ENCODE data around the gene CBL. TPM values are rescaled to one million over a fixed set of nuclear protein-coding genes. Genes with fewer than 3 reads are reported as not detected.
"Not testable (repeated sequence)": the region's sequence is repeated elsewhere in the genome, so short reads cannot be mapped to it uniquely, and the experiment has no call there.

The CBL gene
- total RNA-seq, 1 donor from 2014 or later: 40.5 TPM

DNA sequence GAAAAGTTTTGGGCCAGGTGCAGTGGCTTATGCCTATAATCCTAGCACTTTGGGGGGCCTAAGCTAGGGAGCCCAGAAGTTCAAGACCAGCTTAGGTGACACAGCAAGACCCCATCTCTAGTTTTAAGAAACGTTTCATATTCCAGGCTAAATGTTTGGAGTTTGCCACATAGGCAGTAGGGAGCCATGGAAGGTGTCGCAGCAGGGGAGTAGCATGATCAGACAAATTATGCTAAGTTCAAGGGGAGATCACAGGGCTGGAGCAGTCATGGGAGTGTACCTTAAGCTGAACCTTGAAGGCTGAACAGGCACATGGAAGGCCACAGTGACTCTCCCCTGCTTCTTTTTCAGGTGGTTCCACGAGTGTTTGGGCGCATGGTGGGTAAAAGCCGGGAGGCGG lies 26.8 kb upstream of the CBL start:
- H3K4me3 Mint-ChIP-seq (ENCODE audit: unreplicated experiment): no peak overlapping the region
- DNase-seq: no peak
- H3K36me3 Mint-ChIP-seq (ENCODE audit: unreplicated experiment): no peaks in the 10 kb centered on the region
- TF ChIP-seq, protein P1, sequence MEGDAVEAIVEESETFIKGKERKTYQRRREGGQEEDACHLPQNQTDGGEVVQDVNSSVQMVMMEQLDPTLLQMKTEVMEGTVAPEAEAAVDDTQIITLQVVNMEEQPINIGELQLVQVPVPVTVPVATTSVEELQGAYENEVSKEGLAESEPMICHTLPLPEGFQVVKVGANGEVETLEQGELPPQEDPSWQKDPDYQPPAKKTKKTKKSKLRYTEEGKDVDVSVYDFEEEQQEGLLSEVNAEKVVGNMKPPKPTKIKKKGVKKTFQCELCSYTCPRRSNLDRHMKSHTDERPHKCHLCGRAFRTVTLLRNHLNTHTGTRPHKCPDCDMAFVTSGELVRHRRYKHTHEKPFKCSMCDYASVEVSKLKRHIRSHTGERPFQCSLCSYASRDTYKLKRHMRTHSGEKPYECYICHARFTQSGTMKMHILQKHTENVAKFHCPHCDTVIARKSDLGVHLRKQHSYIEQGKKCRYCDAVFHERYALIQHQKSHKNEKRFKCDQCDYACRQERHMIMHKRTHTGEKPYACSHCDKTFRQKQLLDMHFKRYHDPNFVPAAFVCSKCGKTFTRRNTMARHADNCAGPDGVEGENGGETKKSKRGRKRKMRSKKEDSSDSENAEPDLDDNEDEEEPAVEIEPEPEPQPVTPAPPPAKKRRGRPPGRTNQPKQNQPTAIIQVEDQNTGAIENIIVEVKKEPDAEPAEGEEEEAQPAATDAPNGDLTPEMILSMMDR (IDR thresholded peaks at IDR 0.05; ENCODE audit: partially characterized antibody, unreplicated experiment): no peak
- no peaks in the 10 kb centered on the region for H3K9me3 Mint-ChIP-seq (ENCODE audit: unreplicated experiment)
- H3K27ac Mint-ChIP-seq (ENCODE audit: unreplicated experiment): no peak overlapping the region
- peaks cover 1% of the 10 kb centered on the region for H3K4me1 Mint-ChIP-seq (ENCODE audit: low read depth, unreplicated experiment)
- peaks cover 4% of the 10 kb centered on the region for H3K27me3 Mint-ChIP-seq (ENCODE audit: unreplicated experiment)

DNA sequence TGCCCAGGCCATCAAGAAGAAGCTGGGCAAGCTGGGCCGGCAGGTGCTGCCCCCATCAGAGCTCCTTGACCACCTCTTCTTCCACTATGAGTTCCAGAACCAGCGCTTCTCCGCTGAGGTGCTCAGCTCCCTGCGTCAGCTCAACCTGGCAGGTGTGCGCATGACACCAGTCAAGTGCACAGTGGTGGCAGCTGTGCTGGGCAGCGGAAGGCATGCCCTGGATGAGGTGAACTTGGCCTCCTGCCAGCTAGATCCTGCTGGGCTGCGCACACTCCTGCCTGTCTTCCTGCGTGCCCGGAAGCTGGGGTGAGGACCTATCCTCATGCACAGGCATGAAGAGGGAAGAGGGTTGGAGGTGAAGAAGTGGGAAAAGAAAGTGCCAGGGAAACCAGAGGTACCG lies 26.2 kb upstream of the CBL start:
- H3K4me1 Mint-ChIP-seq (ENCODE audit: low read depth, unreplicated experiment): peaks cover 1% of the 10 kb centered on the region
- no peaks in the 10 kb centered on the region for H3K36me3 Mint-ChIP-seq (ENCODE audit: unreplicated experiment)
- H3K9me3 Mint-ChIP-seq (ENCODE audit: unreplicated experiment): no peaks in the 10 kb centered on the region
- H3K27me3 Mint-ChIP-seq (ENCODE audit: unreplicated experiment): peaks cover 4% of the 10 kb centered on the region
- TF ChIP-seq, protein P1 (IDR thresholded peaks at IDR 0.05; ENCODE audit: partially characterized antibody, unreplicated experiment): no peak
- no peak overlapping the region for H3K4me3 Mint-ChIP-seq (ENCODE audit: unreplicated experiment)
- DNase-seq: no peak
- H3K27ac Mint-ChIP-seq (ENCODE audit: unreplicated experiment): no peak overlapping the region

DNA sequence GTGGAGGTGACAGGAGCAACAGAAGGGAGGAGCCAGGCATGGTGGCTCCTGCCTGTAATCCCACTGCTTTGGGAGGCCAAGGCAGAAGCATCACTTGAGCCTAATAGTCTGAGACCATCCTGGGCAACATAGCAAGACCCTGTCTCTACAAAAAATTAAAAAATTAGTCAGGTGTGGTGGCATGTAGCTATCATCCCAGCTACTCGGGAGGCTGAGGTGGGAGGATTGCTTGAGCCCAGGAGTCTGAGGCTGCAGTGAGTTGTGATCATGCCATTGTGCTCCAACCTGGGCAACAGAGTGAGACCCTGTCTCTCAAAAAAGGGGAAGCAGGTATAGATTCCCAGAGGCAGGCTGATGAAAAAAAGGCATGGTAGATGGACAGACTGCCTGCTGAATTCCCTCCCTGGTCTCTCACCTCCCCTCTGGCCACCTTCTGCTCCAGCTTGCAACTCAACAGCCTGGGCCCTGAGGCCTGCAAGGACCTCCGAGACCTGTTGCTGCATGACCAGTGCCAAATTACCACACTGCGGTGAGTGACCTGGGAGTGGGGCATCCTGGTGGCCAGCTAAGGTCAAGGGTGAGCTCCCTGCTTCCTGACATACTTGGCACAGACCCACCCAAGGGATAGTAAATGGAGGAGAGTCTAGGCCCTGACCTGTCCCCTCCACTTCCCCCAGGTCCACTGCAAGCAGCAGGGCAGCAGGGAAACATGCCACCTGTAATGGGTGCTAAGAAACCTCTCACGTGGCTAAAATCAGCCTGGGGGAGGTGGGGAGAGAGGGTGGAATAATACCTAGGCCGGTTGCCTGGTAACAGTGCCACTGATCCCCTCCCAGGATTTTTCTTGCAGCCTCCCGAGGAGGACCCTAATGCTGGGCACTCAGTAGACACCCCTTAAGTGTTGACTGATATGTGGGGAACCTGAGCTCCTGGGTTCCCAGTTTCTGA lies 25.1 kb upstream of the CBL start:
- Mint-ChIP-seq H3K36me3 (ENCODE audit: unreplicated experiment) (no peaks in the 10 kb centered on the region), H3K4me1 (ENCODE audit: low read depth, unreplicated experiment) (peaks cover 1% of the 10 kb centered on the region), H3K4me3 (ENCODE audit: unreplicated experiment) (no peak overlapping the region), H3K9me3 (ENCODE audit: unreplicated experiment) (no peaks in the 10 kb centered on the region), H3K27ac (ENCODE audit: unreplicated experiment) (no peak overlapping the region), H3K27me3 (ENCODE audit: unreplicated experiment) (peaks cover 7% of the 10 kb centered on the region)
- DNase-seq: no peak
- TF ChIP-seq, protein P1 (IDR thresholded peaks at IDR 0.05; ENCODE audit: partially characterized antibody, unreplicated experiment): no peak

DNA sequence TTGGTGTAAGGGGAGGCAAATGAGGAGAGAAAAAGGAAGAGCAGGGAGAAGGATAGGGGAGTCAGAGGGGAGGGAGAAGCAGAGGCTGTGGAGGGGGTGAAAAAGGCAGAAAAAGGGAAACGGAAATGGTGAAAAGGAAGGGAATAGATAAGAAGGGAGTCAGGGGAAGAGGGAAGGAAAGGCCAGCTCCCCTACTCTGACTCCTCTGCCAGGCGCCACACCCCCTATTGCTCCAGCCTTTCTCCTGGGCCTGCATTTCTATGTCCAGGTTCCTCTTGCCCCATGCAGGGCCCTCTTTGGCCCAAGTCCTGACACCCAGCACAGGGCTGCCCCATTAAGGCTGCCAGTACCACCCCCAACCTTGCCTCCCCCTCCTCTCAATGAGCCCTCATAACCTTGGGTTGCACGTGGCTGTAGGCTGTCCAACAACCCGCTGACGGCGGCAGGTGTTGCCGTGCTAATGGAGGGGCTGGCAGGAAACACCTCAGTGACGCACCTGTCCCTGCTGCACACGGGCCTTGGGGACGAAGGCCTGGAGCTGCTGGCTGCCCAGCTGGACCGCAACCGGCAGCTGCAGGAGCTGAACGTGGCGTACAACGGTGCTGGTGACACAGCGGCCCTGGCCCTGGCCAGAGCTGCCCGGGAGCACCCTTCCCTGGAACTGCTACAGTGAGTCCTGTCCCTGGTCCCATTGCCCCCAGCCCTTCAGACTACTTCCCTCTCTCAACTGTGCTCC lies 24.3 kb upstream of the CBL start:
- H3K27me3 Mint-ChIP-seq (ENCODE audit: unreplicated experiment): peaks cover 7% of the 10 kb centered on the region
- no peak overlapping the region for H3K27ac Mint-ChIP-seq (ENCODE audit: unreplicated experiment)
- H3K9me3 Mint-ChIP-seq (ENCODE audit: unreplicated experiment): no peaks in the 10 kb centered on the region
- TF ChIP-seq, protein P1 (IDR thresholded peaks at IDR 0.05; ENCODE audit: partially characterized antibody, unreplicated experiment): no peak
- no peak for DNase-seq
- H3K36me3 Mint-ChIP-seq (ENCODE audit: unreplicated experiment): no peaks in the 10 kb centered on the region
- H3K4me3 Mint-ChIP-seq (ENCODE audit: unreplicated experiment): no peak overlapping the region
- H3K4me1 Mint-ChIP-seq (ENCODE audit: low read depth, unreplicated experiment): peaks cover 1% of the 10 kb centered on the region

DNA sequence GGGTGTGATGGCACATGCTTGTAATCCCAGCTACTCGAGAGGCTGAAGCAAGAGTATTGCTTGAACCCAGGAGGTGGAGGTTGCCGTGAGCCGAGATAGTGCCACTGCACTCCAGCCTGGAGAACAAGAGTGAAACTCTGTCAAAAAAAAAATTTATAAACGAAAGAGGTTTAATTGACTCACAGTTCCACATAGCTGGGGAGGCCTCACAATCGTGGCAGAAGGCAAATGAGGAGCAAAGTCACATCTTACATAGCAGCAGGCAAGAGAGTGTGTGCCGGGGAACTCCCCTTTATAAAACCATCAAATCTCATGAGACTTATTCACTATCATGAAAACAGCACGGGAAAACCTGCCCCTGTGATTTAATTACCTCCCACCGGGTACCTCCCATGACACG lies 21.7 kb upstream of the CBL start:
- not testable (repeated sequence) for H3K4me3 Mint-ChIP-seq (ENCODE audit: unreplicated experiment); DNase-seq; H3K36me3 Mint-ChIP-seq (ENCODE audit: unreplicated experiment); H3K9me3 Mint-ChIP-seq (ENCODE audit: unreplicated experiment); H3K27ac Mint-ChIP-seq (ENCODE audit: unreplicated experiment); H3K27me3 Mint-ChIP-seq (ENCODE audit: unreplicated experiment); H3K4me1 Mint-ChIP-seq (ENCODE audit: low read depth, unreplicated experiment)

Data from glutamatergic neuron (in vitro differentiated cells).